ENCODE measurements around the gene NUBPL. TPM values are rescaled to one million over a fixed set of nuclear protein-coding genes. Genes with fewer than 3 reads are reported as not detected.
"Not testable (repeated sequence)": the region's sequence is repeated elsewhere in the genome, so short reads cannot be mapped to it uniquely, and the experiment has no call there.

Gene NUBPL
- total RNA-seq, 1 experiment from 2014 or later = 20.0 TPM

GRCh38 chr14:31620898-31621297 lies 59.7 kb downstream of the NUBPL start:
- in situ Hi-C loops (cut with HindIII; ENCODE audit: low pct_unique_long_range_greater_than_20kb, low sequenced_read_pairs); DNase-seq (ENCODE audit: low read depth, low spot score): not testable (repeated sequence)

- no peak for DNase-seq (ENCODE audit: low read depth, low spot score)
- in situ Hi-C loops (cut with HindIII; ENCODE audit: low pct_unique_long_range_greater_than_20kb, low sequenced_read_pairs) = no loop called here
Measured at GRCh38 chr14:31622060-31622459, 60.9 kb downstream of the NUBPL start.

- DNase-seq (ENCODE audit: low read depth, low spot score); in situ Hi-C loops (cut with HindIII; ENCODE audit: low pct_unique_long_range_greater_than_20kb, low sequenced_read_pairs): not testable (repeated sequence)
Measured at GRCh38 chr14:31652900-31653299, 91.7 kb downstream of the NUBPL start.

- in situ Hi-C loops (cut with HindIII; ENCODE audit: low pct_unique_long_range_greater_than_20kb, low sequenced_read_pairs) = no loop called here
- no peak for DNase-seq (ENCODE audit: low read depth, low spot score)
Measured at GRCh38 chr14:31657917-31658316, 96.7 kb downstream of the NUBPL start.

- in situ Hi-C loops (cut with HindIII; ENCODE audit: low pct_unique_long_range_greater_than_20kb, low sequenced_read_pairs) = no loop called here
- no peak for DNase-seq (ENCODE audit: low read depth, low spot score)
Measured at GRCh38 chr14:31659278-31659677, 98.1 kb downstream of the NUBPL start.

- in situ Hi-C loops (cut with HindIII; ENCODE audit: low pct_unique_long_range_greater_than_20kb, low sequenced_read_pairs) = no loop called here
- no peak for DNase-seq (ENCODE audit: low read depth, low spot score)
Measured at GRCh38 chr14:31660191-31660590, 99.0 kb downstream of the NUBPL start.

GRCh38 chr14:31660728-31661127 lies 99.5 kb downstream of the NUBPL start:
- DNase-seq (ENCODE audit: low read depth, low spot score) = no peak
- in situ Hi-C loops (cut with HindIII; ENCODE audit: low pct_unique_long_range_greater_than_20kb, low sequenced_read_pairs) = no loop called here

GRCh38 chr14:31668348-31668747 lies 107.1 kb downstream of the NUBPL start:
- in situ Hi-C loops (cut with HindIII; ENCODE audit: low pct_unique_long_range_greater_than_20kb, low sequenced_read_pairs) = no loop called here
- no peak for DNase-seq (ENCODE audit: low read depth, low spot score)

- in situ Hi-C loops (cut with HindIII; ENCODE audit: low pct_unique_long_range_greater_than_20kb, low sequenced_read_pairs) = no loop called here
Measured at GRCh38 chr14:31672709-31673108, 111.5 kb downstream of the NUBPL start.

GRCh38 chr14:31677052-31677451 lies 115.8 kb downstream of the NUBPL start:
- in situ Hi-C loops (cut with HindIII; ENCODE audit: low pct_unique_long_range_greater_than_20kb, low sequenced_read_pairs) = no loop called here
- no peak for DNase-seq (ENCODE audit: low read depth, low spot score)

More at GRCh38 chr14:31672709-31673108, 111.5 kb downstream of the NUBPL start:
- no peak for DNase-seq (ENCODE audit: low read depth, low spot score)

- in situ Hi-C loops (cut with HindIII; ENCODE audit: low pct_unique_long_range_greater_than_20kb, low sequenced_read_pairs) = no loop called here
- DNase-seq (ENCODE audit: low read depth, low spot score) = no peak
Measured at GRCh38 chr14:31677630-31678029, 116.4 kb downstream of the NUBPL start.

GRCh38 chr14:31678421-31679249 lies 117.4 kb downstream of the NUBPL start:
- peak; percentile 37 for DNase-seq (ENCODE audit: low read depth, low spot score)
- in situ Hi-C loops (cut with HindIII; ENCODE audit: low pct_unique_long_range_greater_than_20kb, low sequenced_read_pairs) = no loop called here

GRCh38 chr14:31682768-31683167 lies 121.6 kb downstream of the NUBPL start:
- DNase-seq (ENCODE audit: low read depth, low spot score) = no peak
- in situ Hi-C loops (cut with HindIII; ENCODE audit: low pct_unique_long_range_greater_than_20kb, low sequenced_read_pairs) = no loop called here

GRCh38 chr14:31687726-31688125 lies 126.5 kb downstream of the NUBPL start:
- DNase-seq (ENCODE audit: low read depth, low spot score) = no peak
- in situ Hi-C loops (cut with HindIII; ENCODE audit: low pct_unique_long_range_greater_than_20kb, low sequenced_read_pairs) = no loop called here

- in situ Hi-C loops (cut with HindIII; ENCODE audit: low pct_unique_long_range_greater_than_20kb, low sequenced_read_pairs) = no loop called here
- no peak for DNase-seq (ENCODE audit: low read depth, low spot score)
Measured at GRCh38 chr14:31690056-31690455, 128.9 kb downstream of the NUBPL start.

GRCh38 chr14:31692376-31692781 lies 131.2 kb downstream of the NUBPL start:
- DNase-seq (ENCODE audit: low read depth, low spot score) = no peak
- in situ Hi-C loops (cut with HindIII; ENCODE audit: low pct_unique_long_range_greater_than_20kb, low sequenced_read_pairs) = no loop called here

GRCh38 chr14:31696378-31696777 lies 135.2 kb downstream of the NUBPL start:
- no peak for DNase-seq (ENCODE audit: low read depth, low spot score)
- in situ Hi-C loops (cut with HindIII; ENCODE audit: low pct_unique_long_range_greater_than_20kb, low sequenced_read_pairs) = no loop called here

- in situ Hi-C loops (cut with HindIII; ENCODE audit: low pct_unique_long_range_greater_than_20kb, low sequenced_read_pairs) = no loop called here
- no peak for DNase-seq (ENCODE audit: low read depth, low spot score)
Measured at GRCh38 chr14:31699809-31700208, 138.6 kb downstream of the NUBPL start.

- in situ Hi-C loops (cut with HindIII; ENCODE audit: low pct_unique_long_range_greater_than_20kb, low sequenced_read_pairs) = no loop called here
- no peak for DNase-seq (ENCODE audit: low read depth, low spot score)
Measured at GRCh38 chr14:31700282-31701074, 139.3 kb downstream of the NUBPL start.
